Tibial artery (tissue), 4 donors: ENCODE results near the gene NFIA.

Experiments
- DNase-seq, 2 donors: peaks; one replicate each; pipeline ENCODE4 v3.0.0-alpha.2; 2019
- H3K27ac ChIP-seq, 2 donors: fragments of 200-600 bp; sonication (generic) in 1 of 2; 1 replicate in 1 of 2; 2 replicates in 1 of 2; pipeline ENCODE4 v1.5.1; 2018 to 2019; ENCODE audit warnings: mild to moderate bottlenecking in 1 of 2
- H3K27me3 ChIP-seq, 2 donors: fragments of 200-600 bp; sonication (generic) in 1 of 2; one replicate each; pipeline versions ENCODE4 v1.5.1 to v1.6.0; 2016 to 2019
- H3K36me3 ChIP-seq, 3 donors: fragments of 200-600 bp; sonication (generic) in 2 of 3; one replicate each; pipeline ENCODE4 v1.5.1; 2016 to 2019; ENCODE audit warnings: mild to moderate bottlenecking in 2 of 3
- H3K4me1 ChIP-seq, 4 donors: fragments of 200-600 bp; sonication (generic) in 2 of 4; 1 replicate in 3 of 4; 2 replicates in 1 of 4; pipeline ENCODE4 v1.5.1; 2016 to 2019
- H3K4me3 ChIP-seq, 2 donors: fragments of 200-600 bp; sonication (generic) in 1 of 2; 1 replicate in 1 of 2; 2 replicates in 1 of 2; pipeline ENCODE4 v1.5.1; 2018 to 2019; ENCODE audit warnings: mild to moderate bottlenecking in 2 of 2
- H3K9me3 ChIP-seq, 3 donors: fragments of 200-600 bp; sonication (generic) in 1 of 3; one replicate each; pipeline ENCODE4 v1.5.1; 2016 to 2019
- intact Hi-C: fragments of 100-400 bp; cut with DNase I; formaldehyde crosslinking; loops from one replicate; pipeline ENCODE4 v1.15.0; 2023; ENCODE audit warnings: low total_unique reads
- TF ChIP-seq, protein P1 (sequence below), 2 experiments: fragments of 200-600 bp in 1 of 2; fragments of 450-650 bp in 1 of 2; IDR thresholded peaks; one replicate each; pipeline ENCODE4 v1.5.1; 2017 to 2019; ENCODE audit warnings: antibody characterized with exemption in 2 of 2, mild to moderate bottlenecking in 1 of 2, moderate library complexity in 1 of 2

Gene NFIA

GRCh38 chr1:61184714-61185106 is 102.3 kb downstream of the NFIA start:
- Histone ChIP-seq H3K36me3 (no peaks in the 10 kb centered on the region), H3K4me1 (peaks cover 0 to 89% (median 55%) of the 10 kb centered on the region in 4 donors), H3K27ac (peak overlapping the region; percentile 72 to 84), H3K27me3 (no peaks in the 10 kb centered on the region), H3K4me3 (peak overlapping the region; percentile 46 to 50), H3K9me3 (no peaks in the 10 kb centered on the region)
- TF ChIP-seq, protein P1, sequence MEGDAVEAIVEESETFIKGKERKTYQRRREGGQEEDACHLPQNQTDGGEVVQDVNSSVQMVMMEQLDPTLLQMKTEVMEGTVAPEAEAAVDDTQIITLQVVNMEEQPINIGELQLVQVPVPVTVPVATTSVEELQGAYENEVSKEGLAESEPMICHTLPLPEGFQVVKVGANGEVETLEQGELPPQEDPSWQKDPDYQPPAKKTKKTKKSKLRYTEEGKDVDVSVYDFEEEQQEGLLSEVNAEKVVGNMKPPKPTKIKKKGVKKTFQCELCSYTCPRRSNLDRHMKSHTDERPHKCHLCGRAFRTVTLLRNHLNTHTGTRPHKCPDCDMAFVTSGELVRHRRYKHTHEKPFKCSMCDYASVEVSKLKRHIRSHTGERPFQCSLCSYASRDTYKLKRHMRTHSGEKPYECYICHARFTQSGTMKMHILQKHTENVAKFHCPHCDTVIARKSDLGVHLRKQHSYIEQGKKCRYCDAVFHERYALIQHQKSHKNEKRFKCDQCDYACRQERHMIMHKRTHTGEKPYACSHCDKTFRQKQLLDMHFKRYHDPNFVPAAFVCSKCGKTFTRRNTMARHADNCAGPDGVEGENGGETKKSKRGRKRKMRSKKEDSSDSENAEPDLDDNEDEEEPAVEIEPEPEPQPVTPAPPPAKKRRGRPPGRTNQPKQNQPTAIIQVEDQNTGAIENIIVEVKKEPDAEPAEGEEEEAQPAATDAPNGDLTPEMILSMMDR (IDR thresholded peaks at IDR 0.05), result no peak
- no peak for DNase-seq
- intact Hi-C loops, result no loop called here

DNA sequence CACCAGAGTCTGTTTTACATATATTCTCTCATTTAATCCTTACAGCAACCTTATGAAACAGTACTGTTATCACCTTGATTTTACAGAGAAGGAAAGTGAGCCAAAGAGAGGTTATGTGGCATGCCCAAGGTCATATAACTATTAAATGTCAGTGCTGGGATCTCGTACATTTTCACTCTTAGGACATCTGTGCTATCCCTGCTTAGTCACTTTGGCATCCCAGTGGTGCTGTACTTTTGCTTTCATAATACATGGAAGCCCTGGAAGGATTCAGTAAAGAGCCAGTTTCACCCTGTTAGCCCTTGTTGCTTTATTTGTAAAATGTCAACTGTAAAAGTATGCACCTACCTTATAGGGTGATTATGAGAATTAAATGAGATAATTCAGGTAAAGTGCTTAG is 104.4 kb downstream of the NFIA start:
- TF ChIP-seq, protein P1 (IDR thresholded peaks at IDR 0.05), result no peak
- Histone ChIP-seq H3K4me1 (peaks cover 0 to 91% (median 53%) of the 10 kb centered on the region in 4 donors), H3K27ac (peak overlapping the region; percentile 72 to 84), H3K4me3 (no peak overlapping the region), H3K27me3 (no peaks in the 10 kb centered on the region), H3K36me3 (no peaks in the 10 kb centered on the region), H3K9me3 (no peaks in the 10 kb centered on the region)
- intact Hi-C loops, result no loop called here
- no peak for DNase-seq

- intact Hi-C loops, result no loop called here
- H3K9me3 ChIP-seq, result no peaks in the 10 kb centered on the region
- TF ChIP-seq, protein P1 (IDR thresholded peaks at IDR 0.05), result no peak
- H3K4me1 ChIP-seq, result peaks cover 0 to 91% (median 55%) of the 10 kb centered on the region in 4 donors
- H3K27me3 ChIP-seq, result no peaks in the 10 kb centered on the region
- H3K36me3 ChIP-seq, result no peaks in the 10 kb centered on the region
- no peak overlapping the region for H3K4me3 ChIP-seq
- no peak for DNase-seq
- peak overlapping the region; percentile 72 to 84 for H3K27ac ChIP-seq
Observed at GRCh38 chr1:61187352-61188086, 105.2 kb downstream of the NFIA start.

GRCh38 chr1:61190153-61190552 is 107.8 kb downstream of the NFIA start:
- H3K4me1 ChIP-seq, result peaks cover 0 to 96% (median 48%) of the 10 kb centered on the region in 4 donors
- H3K27ac ChIP-seq, result peak overlapping the region; percentile 72 to 84

DNA sequence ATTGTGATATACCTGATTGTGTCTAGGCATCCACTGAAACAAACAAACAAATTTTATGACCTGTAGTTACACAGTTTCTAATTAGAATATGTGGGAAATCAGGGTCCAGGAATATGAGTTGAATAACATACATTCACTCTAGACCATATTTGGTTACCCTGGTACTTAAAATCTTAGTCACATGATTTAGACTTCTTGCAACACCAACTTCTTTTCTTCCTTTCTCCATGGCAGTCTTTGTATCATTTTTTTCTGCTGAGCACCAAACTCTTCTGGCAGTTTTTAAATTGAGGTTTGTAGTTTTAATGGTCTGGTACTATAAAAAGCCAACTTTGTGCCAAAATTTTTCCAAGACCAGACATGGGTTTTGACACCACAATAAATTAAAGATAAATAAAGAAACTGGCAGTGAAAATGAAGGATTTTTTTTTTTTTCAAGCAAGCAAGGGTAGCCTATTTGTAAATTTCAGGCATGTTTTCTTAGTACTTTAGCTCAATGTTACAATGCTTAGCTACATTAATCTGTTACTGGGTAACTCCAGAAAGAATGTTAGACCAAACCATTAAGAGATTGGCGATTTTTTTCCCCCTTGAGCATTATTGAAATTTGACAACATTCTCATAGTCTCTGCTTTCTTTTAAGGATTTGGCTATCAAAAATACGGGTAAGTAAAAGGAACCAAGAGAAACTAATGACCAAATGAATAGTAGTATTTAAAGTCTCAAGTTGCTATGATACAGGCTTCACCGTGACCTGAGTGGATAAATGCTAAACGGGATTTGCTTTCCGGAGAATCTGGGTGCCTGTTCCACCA is 108.5 kb downstream of the NFIA start:
- Histone ChIP-seq H3K27me3 (no peaks in the 10 kb centered on the region), H3K36me3 (no peaks in the 10 kb centered on the region), H3K9me3 (no peaks in the 10 kb centered on the region), H3K4me3 (peak overlapping the region in 1 of 2 donors; percentile 6), H3K27ac (peak overlapping the region; percentile 72 to 84), H3K4me1 (peaks cover 0 to 95% (median 44%) of the 10 kb centered on the region in 4 donors)
- TF ChIP-seq, protein P1 (IDR thresholded peaks at IDR 0.05), result no peak
- DNase-seq, result no peak
- intact Hi-C loops, result loop anchor here (5.0 kb wide), 1 partner anchor 104 kb away; no protein-coding TSS in a partner anchor

More at GRCh38 chr1:61190153-61190552, 107.8 kb downstream of the NFIA start:
- no peak for DNase-seq
- H3K36me3 ChIP-seq, result no peaks in the 10 kb centered on the region
- intact Hi-C loops, result loop anchor here (5.0 kb wide), 1 partner anchor 103 kb away; no protein-coding TSS in a partner anchor
- TF ChIP-seq, protein P1 (IDR thresholded peaks at IDR 0.05), result no peak
- H3K27me3 ChIP-seq, result no peaks in the 10 kb centered on the region
- no peak overlapping the region for H3K4me3 ChIP-seq
- H3K9me3 ChIP-seq, result no peaks in the 10 kb centered on the region
